Measurements from ENCODE around the gene KERA.
"Not testable (repeated sequence)": the region's sequence is repeated elsewhere in the genome, so short reads cannot be mapped to it uniquely, and the experiment has no call there.

The KERA gene

GRCh38 chr12:91057368-91058165 lies at the start of gene KERA:
KERA (minus strand) TSS chr12:91058024; CDS start chr12:91056281, 1,743 bp downstream.
- DNase-seq (ENCODE audit: low read depth) = no peak

- DNase-seq (ENCODE audit: low read depth) = no peak
Observed at GRCh38 chr12:91106283-91106682, 48.5 kb upstream of the KERA start.

GRCh38 chr12:91105807-91106206 lies 48.0 kb upstream of the KERA start:
- no peak for DNase-seq (ENCODE audit: low read depth)

GRCh38 chr12:91104812-91105466 lies 47.1 kb upstream of the KERA start:
- DNase-seq (ENCODE audit: low read depth) = no peak

- no peak for DNase-seq (ENCODE audit: low read depth)
Observed at GRCh38 chr12:91103624-91104023, 45.8 kb upstream of the KERA start.

GRCh38 chr12:91103101-91103500 lies 45.3 kb upstream of the KERA start:
- no peak for DNase-seq (ENCODE audit: low read depth)

GRCh38 chr12:91100906-91101305 lies 43.1 kb upstream of the KERA start:
- no peak for DNase-seq (ENCODE audit: low read depth)

GRCh38 chr12:91099836-91100235 lies 42.0 kb upstream of the KERA start:
- no peak for DNase-seq (ENCODE audit: low read depth)

GRCh38 chr12:91099341-91099740 lies 41.5 kb upstream of the KERA start:
- DNase-seq (ENCODE audit: low read depth) = no peak

GRCh38 chr12:91098941-91099340 lies 41.1 kb upstream of the KERA start:
- DNase-seq (ENCODE audit: low read depth) = no peak

- DNase-seq (ENCODE audit: low read depth) = no peak
Observed at GRCh38 chr12:91098461-91098860, 40.6 kb upstream of the KERA start.

GRCh38 chr12:91094957-91095356 lies 37.1 kb upstream of the KERA start:
- DNase-seq (ENCODE audit: low read depth) = no peak

GRCh38 chr12:91094032-91094662 lies 36.3 kb upstream of the KERA start:
- DNase-seq (ENCODE audit: low read depth) = no peak

GRCh38 chr12:91093341-91093740 lies 35.5 kb upstream of the KERA start:
- DNase-seq (ENCODE audit: low read depth) = no peak

- DNase-seq (ENCODE audit: low read depth) = no peak
Observed at GRCh38 chr12:91091916-91092715, 34.3 kb upstream of the KERA start.

GRCh38 chr12:91089953-91090352 lies 32.1 kb upstream of the KERA start:
- not testable (repeated sequence) for DNase-seq (ENCODE audit: low read depth)

GRCh38 chr12:91080041-91080440 lies 22.2 kb upstream of the KERA start:
- no peak for DNase-seq (ENCODE audit: low read depth)

GRCh38 chr12:91078501-91078900 lies 20.7 kb upstream of the KERA start:
- no peak for DNase-seq (ENCODE audit: low read depth)

- DNase-seq (ENCODE audit: low read depth) = no peak
Observed at GRCh38 chr12:91077228-91077954, 19.6 kb upstream of the KERA start.

- no peak for DNase-seq (ENCODE audit: low read depth)
Observed at GRCh38 chr12:91074851-91075250, 17.0 kb upstream of the KERA start.

- DNase-seq (ENCODE audit: low read depth) = no peak
Observed at GRCh38 chr12:91074154-91074709, 16.4 kb upstream of the KERA start.
